ENCODE measurements around the gene NOCT.

Gene NOCT

GRCh38 chr4:139085141-139085540 is 69.6 kb downstream of the NOCT start:
- Histone ChIP-seq H3K79me2 (ENCODE audit: insufficient read depth, low read length) (peaks cover 39% of the 10 kb centered on the region), H3K27ac (ENCODE audit: low read length) (peak overlapping the region; percentile 99), H4K20me1 (ENCODE audit: insufficient read depth, low read length) (peaks cover 24% of the 10 kb centered on the region; the same call in 1 of the 2 replicates), H3K4me2 (ENCODE audit: insufficient read depth, low read length) (peak overlapping the region; percentile 72), H3K36me3 (ENCODE audit: insufficient read depth, low read length) (peaks cover 13% of the 10 kb centered on the region; the same call in 1 of the 2 replicates), H3K4me3 (ENCODE audit: low read depth in 1 of 2, low read length in 2 of 2) (peak overlapping the region; percentile 96 to 99; a peak in 2 of 4 replicates), H3K9me3 (ENCODE audit: insufficient read depth, low read length, severe bottlenecking) (no peaks in the 10 kb centered on the region), H3K27me3 (ENCODE audit: insufficient read depth, low read length, poor library complexity) (no peaks in the 10 kb centered on the region), H3K9ac (ENCODE audit: low read depth, low read length) (peak overlapping the region; percentile 92), H2AFZ (ENCODE audit: low read depth, low read length) (peak overlapping the region; percentile 70), H3K4me1 (ENCODE audit: insufficient read depth, low read length) (peaks cover 32% of the 10 kb centered on the region)
- ATAC-seq (ENCODE audit: insufficient read depth, low read depth) = no peak
- TF ChIP-seq CTCF (IDR thresholded peaks at IDR 0.05; ENCODE audit: borderline replicate concordance, extremely low read depth, low read length, poor library complexity, severe bottlenecking) (peak; percentile 51), EZH2 (IDR thresholded peaks at IDR 0.05; ENCODE audit: borderline replicate concordance, low read depth, low read length, severe bottlenecking) (no peak)
- no peak for DNase-seq

- Histone ChIP-seq H3K9me3 (ENCODE audit: insufficient read depth, low read length, severe bottlenecking) (no peaks in the 10 kb centered on the region), H4K20me1 (ENCODE audit: insufficient read depth, low read length) (no peaks in the 10 kb centered on the region), H3K27me3 (ENCODE audit: insufficient read depth, low read length, poor library complexity) (no peaks in the 10 kb centered on the region), H2AFZ (ENCODE audit: low read depth, low read length) (no peak overlapping the region), H3K4me1 (ENCODE audit: insufficient read depth, low read length) (no peaks in the 10 kb centered on the region), H3K79me2 (ENCODE audit: insufficient read depth, low read length) (peaks cover 2% of the 10 kb centered on the region; the same call in 1 of the 2 replicates), H3K9ac (ENCODE audit: low read depth, low read length) (no peak overlapping the region), H3K4me2 (ENCODE audit: insufficient read depth, low read length) (no peak overlapping the region), H3K36me3 (ENCODE audit: insufficient read depth, low read length) (no peaks in the 10 kb centered on the region; the same call in 1 of the 2 replicates), H3K4me3 (ENCODE audit: low read depth in 1 of 2, low read length in 2 of 2) (no peak overlapping the region), H3K27ac (ENCODE audit: low read length) (no peak overlapping the region)
- no peak for DNase-seq
- no peak for TF ChIP-seq EZH2 (IDR thresholded peaks at IDR 0.05; ENCODE audit: borderline replicate concordance, low read depth, low read length, severe bottlenecking)
- no peak for TF ChIP-seq CTCF (IDR thresholded peaks at IDR 0.05; ENCODE audit: borderline replicate concordance, extremely low read depth, low read length, poor library complexity, severe bottlenecking)
- ATAC-seq (ENCODE audit: insufficient read depth, low read depth) = no peak
These were observed 76.7 kb downstream of the NOCT start for GRCh38 chr4:139092271-139092670.

All from DND-41 (cell line).